ENCODE results near the gene STIM1.

The STIM1 gene

DNA sequence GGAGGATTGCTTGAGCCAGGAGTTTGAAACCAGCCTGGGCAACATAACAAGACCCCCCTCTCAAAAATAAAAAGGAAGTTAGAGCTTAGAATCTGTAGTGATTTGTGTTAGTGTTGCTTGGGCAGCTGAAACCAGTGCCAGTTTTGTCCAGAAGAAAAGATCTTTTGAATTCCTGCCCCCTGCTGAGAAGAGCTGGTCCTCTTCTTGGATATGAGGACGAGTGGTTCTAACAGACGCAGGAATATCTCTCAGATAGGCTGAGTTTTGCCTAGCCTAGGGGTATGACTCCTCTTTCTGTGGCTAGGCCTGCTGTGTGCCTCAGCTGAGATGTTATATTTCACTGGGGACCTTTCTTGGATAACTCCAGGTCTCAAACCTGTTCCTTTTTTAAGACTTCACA is 102.8 kb downstream of the STIM1 start:
- Histone ChIP-seq H3K18ac (ENCODE audit: low read length) (no peak overlapping the region), H2BK15ac (replicated peaks; ENCODE audit: low read depth) (no peak overlapping the region), H3K36me3 (ENCODE audit: control insufficient read depth, insufficient read depth, low read length) (no peaks in the 10 kb centered on the region), H4K8ac (ENCODE audit: low read depth, low read length) (no peak overlapping the region), H3K56ac (ENCODE audit: low read length) (no peak overlapping the region), H2BK120ac (ENCODE audit: low read depth, low read length) (no peak overlapping the region), H3K27ac (ENCODE audit: low read depth, low read length) (no peak overlapping the region), H3K4ac (ENCODE audit: low read depth, low read length) (no peak overlapping the region), H3K4me2 (ENCODE audit: low read length) (no peak overlapping the region), H3K27me3 (ENCODE audit: insufficient read depth, low read length, poor library complexity) (no peaks in the 10 kb centered on the region), H3K9ac (ENCODE audit: low read length) (no peak overlapping the region), H3K4me3 (ENCODE audit: low read length) (no peak overlapping the region), H2AK5ac (ENCODE audit: low read length) (no peak overlapping the region), H4K5ac (ENCODE audit: low read length) (no peak overlapping the region), H2BK5ac (ENCODE audit: low read length) (no peak overlapping the region), H3K23ac (ENCODE audit: low read length) (no peak overlapping the region), H3K79me1 (ENCODE audit: low read length) (no peaks in the 10 kb centered on the region), H3K4me1 (ENCODE audit: control insufficient read depth, low read depth, low read length) (no peaks in the 10 kb centered on the region), H3K79me2 (ENCODE audit: control insufficient read depth, insufficient read depth, low read length) (no peaks in the 10 kb centered on the region)
- no peak for DNase-seq
- WGBS (ENCODE audit: extremely low coverage, insufficient coverage, low lambda C conversion rate), result no CpG with 5 or more reads among the region's 2 CpGs

- Histone ChIP-seq H3K9ac (ENCODE audit: low read length) (no peak overlapping the region), H3K27ac (ENCODE audit: low read depth, low read length) (no peak overlapping the region), H2BK5ac (ENCODE audit: low read length) (no peak overlapping the region), H3K4me2 (ENCODE audit: low read length) (no peak overlapping the region), H3K23ac (ENCODE audit: low read length) (no peak overlapping the region), H3K79me2 (ENCODE audit: control insufficient read depth, insufficient read depth, low read length) (no peaks in the 10 kb centered on the region), H3K4ac (ENCODE audit: low read depth, low read length) (no peak overlapping the region), H3K18ac (ENCODE audit: low read length) (no peak overlapping the region), H3K56ac (ENCODE audit: low read length) (no peak overlapping the region), H3K36me3 (ENCODE audit: control insufficient read depth, insufficient read depth, low read length) (no peaks in the 10 kb centered on the region), H2AK5ac (ENCODE audit: low read length) (no peak overlapping the region), H3K79me1 (ENCODE audit: low read length) (no peaks in the 10 kb centered on the region), H2BK15ac (replicated peaks; ENCODE audit: low read depth) (no peak overlapping the region), H4K5ac (ENCODE audit: low read length) (no peak overlapping the region), H3K4me3 (ENCODE audit: low read length) (no peak overlapping the region), H3K4me1 (ENCODE audit: control insufficient read depth, low read depth, low read length) (no peaks in the 10 kb centered on the region), H3K27me3 (ENCODE audit: insufficient read depth, low read length, poor library complexity) (no peaks in the 10 kb centered on the region), H4K8ac (ENCODE audit: low read depth, low read length) (no peak overlapping the region), H2BK120ac (ENCODE audit: low read depth, low read length) (no peak overlapping the region)
- WGBS (ENCODE audit: extremely low coverage, insufficient coverage, low lambda C conversion rate), result no CpG with 5 or more reads among the region's 5 CpGs
- peak; percentile 53 for DNase-seq
Observed at GRCh38 chr11:3959015-3959902, 103.8 kb downstream of the STIM1 start.

- no peaks in the 10 kb centered on the region for H3K4me1 ChIP-seq (ENCODE audit: control insufficient read depth, low read depth, low read length)
- no peak overlapping the region for H2BK120ac ChIP-seq (ENCODE audit: low read depth, low read length)
- H3K36me3 ChIP-seq (ENCODE audit: control insufficient read depth, insufficient read depth, low read length), result no peaks in the 10 kb centered on the region
- H3K27ac ChIP-seq (ENCODE audit: low read depth, low read length), result no peak overlapping the region
- DNase-seq, result no peak
- H3K79me1 ChIP-seq (ENCODE audit: low read length), result no peaks in the 10 kb centered on the region
- no peak overlapping the region for H2BK15ac ChIP-seq (replicated peaks; ENCODE audit: low read depth)
- H3K9ac ChIP-seq (ENCODE audit: low read length), result no peak overlapping the region
- H4K5ac ChIP-seq (ENCODE audit: low read length), result no peak overlapping the region
- H3K23ac ChIP-seq (ENCODE audit: low read length), result no peak overlapping the region
- no peak overlapping the region for H3K56ac ChIP-seq (ENCODE audit: low read length)
- no peak overlapping the region for H3K4ac ChIP-seq (ENCODE audit: low read depth, low read length)
- H3K27me3 ChIP-seq (ENCODE audit: insufficient read depth, low read length, poor library complexity), result no peaks in the 10 kb centered on the region
- H3K4me2 ChIP-seq (ENCODE audit: low read length), result no peak overlapping the region
- no peak overlapping the region for H3K18ac ChIP-seq (ENCODE audit: low read length)
- H4K8ac ChIP-seq (ENCODE audit: low read depth, low read length), result no peak overlapping the region
- no peaks in the 10 kb centered on the region for H3K79me2 ChIP-seq (ENCODE audit: control insufficient read depth, insufficient read depth, low read length)
- no peak overlapping the region for H2BK5ac ChIP-seq (ENCODE audit: low read length)
- no peak overlapping the region for H2AK5ac ChIP-seq (ENCODE audit: low read length)
- no peak overlapping the region for H3K4me3 ChIP-seq (ENCODE audit: low read length)
Observed at GRCh38 chr11:3959903-3960265, 104.4 kb downstream of the STIM1 start.

DNA sequence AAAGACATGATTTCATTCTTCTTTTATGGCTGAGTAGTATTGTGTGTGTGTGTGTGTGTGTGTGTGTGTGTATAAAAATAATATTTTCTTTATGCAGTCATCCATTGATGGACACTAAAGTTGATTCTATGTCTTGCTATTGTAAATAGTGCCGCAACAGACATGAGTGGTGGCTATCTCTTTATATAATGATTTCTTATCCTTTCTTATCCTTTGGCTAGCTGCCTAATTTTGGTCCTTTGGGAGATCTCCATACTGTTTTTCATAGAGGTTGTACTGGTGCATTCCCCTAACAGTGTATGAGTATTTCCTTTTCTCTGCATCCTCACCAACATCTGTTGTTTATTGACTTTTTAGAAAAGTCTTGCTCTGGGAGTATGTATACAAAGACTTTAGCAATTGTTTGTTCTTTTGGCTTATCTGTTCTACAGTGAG is 107.0 kb downstream of the STIM1 start:
- no peak overlapping the region for H3K27ac ChIP-seq (ENCODE audit: low read depth, low read length)
- H3K27me3 ChIP-seq (ENCODE audit: insufficient read depth, low read length, poor library complexity), result no peaks in the 10 kb centered on the region

DNA sequence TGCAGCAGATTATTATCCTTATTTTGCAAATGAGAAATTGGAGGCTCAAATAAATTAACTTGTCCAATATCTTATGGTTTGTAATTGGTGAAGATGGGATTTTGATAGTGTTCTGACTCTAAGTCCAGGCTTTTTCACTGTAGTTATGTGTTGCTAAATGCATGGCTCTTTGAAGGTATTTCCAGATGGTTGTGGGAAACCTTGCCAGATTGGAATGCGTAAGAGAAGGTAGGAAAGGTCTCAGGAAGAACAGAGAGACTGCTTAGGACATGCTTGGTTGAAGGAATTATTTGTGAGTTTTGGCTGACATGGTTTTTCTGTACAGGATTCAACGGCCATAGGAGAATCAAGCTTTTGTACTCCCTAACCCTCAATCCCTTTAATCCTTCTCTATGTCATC is 108.6 kb downstream of the STIM1 start:
- WGBS (ENCODE audit: extremely low coverage, insufficient coverage, low lambda C conversion rate), result no CpG with 5 or more reads among the region's 2 CpGs
- Histone ChIP-seq H3K79me1 (ENCODE audit: low read length) (no peaks in the 10 kb centered on the region), H3K18ac (ENCODE audit: low read length) (no peak overlapping the region), H3K4me2 (ENCODE audit: low read length) (no peak overlapping the region), H2BK120ac (ENCODE audit: low read depth, low read length) (peak overlapping the region; percentile 78), H3K79me2 (ENCODE audit: control insufficient read depth, insufficient read depth, low read length) (no peaks in the 10 kb centered on the region), H3K36me3 (ENCODE audit: control insufficient read depth, insufficient read depth, low read length) (no peaks in the 10 kb centered on the region), H3K23ac (ENCODE audit: low read length) (no peak overlapping the region), H4K8ac (ENCODE audit: low read depth, low read length) (no peak overlapping the region), H2BK5ac (ENCODE audit: low read length) (no peak overlapping the region), H3K9ac (ENCODE audit: low read length) (no peak overlapping the region), H3K27me3 (ENCODE audit: insufficient read depth, low read length, poor library complexity) (no peaks in the 10 kb centered on the region), H2AK5ac (ENCODE audit: low read length) (no peak overlapping the region), H2BK15ac (replicated peaks; ENCODE audit: low read depth) (no peak overlapping the region), H3K4me3 (ENCODE audit: low read length) (no peak overlapping the region), H3K4me1 (ENCODE audit: control insufficient read depth, low read depth, low read length) (no peaks in the 10 kb centered on the region), H3K27ac (ENCODE audit: low read depth, low read length) (no peak overlapping the region), H3K4ac (ENCODE audit: low read depth, low read length) (no peak overlapping the region), H3K56ac (ENCODE audit: low read length) (no peak overlapping the region), H4K5ac (ENCODE audit: low read length) (no peak overlapping the region)
- no peak for DNase-seq

More for the DNA sequence above, 107.0 kb downstream of the STIM1 start:
- H3K4me3 ChIP-seq (ENCODE audit: low read length), result no peak overlapping the region
- H4K8ac ChIP-seq (ENCODE audit: low read depth, low read length), result no peak overlapping the region
- H2BK120ac ChIP-seq (ENCODE audit: low read depth, low read length), result no peak overlapping the region
- no peak overlapping the region for H3K4me2 ChIP-seq (ENCODE audit: low read length)
- no peak for DNase-seq
- no peaks in the 10 kb centered on the region for H3K79me1 ChIP-seq (ENCODE audit: low read length)
- H2AK5ac ChIP-seq (ENCODE audit: low read length), result no peak overlapping the region
- no peak overlapping the region for H2BK15ac ChIP-seq (replicated peaks; ENCODE audit: low read depth)
- no CpG with 5 or more reads among the region's 1 CpG for WGBS (ENCODE audit: extremely low coverage, insufficient coverage, low lambda C conversion rate)
- no peak overlapping the region for H3K18ac ChIP-seq (ENCODE audit: low read length)
- no peak overlapping the region for H3K56ac ChIP-seq (ENCODE audit: low read length)
- no peak overlapping the region for H2BK5ac ChIP-seq (ENCODE audit: low read length)
- no peak overlapping the region for H4K5ac ChIP-seq (ENCODE audit: low read length)
- no peaks in the 10 kb centered on the region for H3K36me3 ChIP-seq (ENCODE audit: control insufficient read depth, insufficient read depth, low read length)
- H3K9ac ChIP-seq (ENCODE audit: low read length), result no peak overlapping the region
- H3K4ac ChIP-seq (ENCODE audit: low read depth, low read length), result no peak overlapping the region
- no peak overlapping the region for H3K23ac ChIP-seq (ENCODE audit: low read length)
- H3K4me1 ChIP-seq (ENCODE audit: control insufficient read depth, low read depth, low read length), result no peaks in the 10 kb centered on the region
- H3K79me2 ChIP-seq (ENCODE audit: control insufficient read depth, insufficient read depth, low read length), result no peaks in the 10 kb centered on the region

All from mesendoderm (in vitro differentiated cells).